AG10803 (cell line): Measurements from ENCODE around the gene CTSW.

Source experiments
- DNase-seq: peaks from one replicate; pipeline ENCODE4 v3.0.0; 2010; ENCODE audit warnings: low read depth
- H3K4me3 ChIP-seq: 2 replicates; pipeline ENCODE4 v1.5.1; 2011; ENCODE audit warnings: mild to moderate bottlenecking, low read length, control low read depth
- TF ChIP-seq, protein P1 (sequence below): conservative IDR thresholded peaks from 2 replicates; pipeline ENCODE4 v1.5.1; 2011; ENCODE audit warnings: mild to moderate bottlenecking, low read length, control low read depth, inconsistent platforms

The CTSW gene

DNA sequence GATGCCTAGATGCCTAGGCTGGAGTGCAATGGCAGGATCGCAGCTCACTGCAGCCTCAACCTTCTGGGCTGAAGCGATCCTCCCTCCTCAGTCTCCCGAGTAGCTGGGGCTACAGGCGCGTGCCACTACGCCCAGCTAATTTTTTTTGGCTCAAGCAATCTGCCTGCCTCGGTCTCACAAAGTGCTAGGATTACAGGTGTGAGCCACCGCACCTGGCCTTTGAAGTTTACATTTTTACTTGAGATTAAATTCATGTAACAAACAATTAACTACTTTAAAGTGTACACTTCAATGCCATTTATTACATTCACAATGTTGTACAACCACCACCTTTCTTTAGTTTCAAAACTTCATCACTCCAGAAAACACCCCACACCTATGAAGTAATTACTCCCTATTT, 24.1 kb downstream of the CTSW start:
- TF ChIP-seq, protein P1, sequence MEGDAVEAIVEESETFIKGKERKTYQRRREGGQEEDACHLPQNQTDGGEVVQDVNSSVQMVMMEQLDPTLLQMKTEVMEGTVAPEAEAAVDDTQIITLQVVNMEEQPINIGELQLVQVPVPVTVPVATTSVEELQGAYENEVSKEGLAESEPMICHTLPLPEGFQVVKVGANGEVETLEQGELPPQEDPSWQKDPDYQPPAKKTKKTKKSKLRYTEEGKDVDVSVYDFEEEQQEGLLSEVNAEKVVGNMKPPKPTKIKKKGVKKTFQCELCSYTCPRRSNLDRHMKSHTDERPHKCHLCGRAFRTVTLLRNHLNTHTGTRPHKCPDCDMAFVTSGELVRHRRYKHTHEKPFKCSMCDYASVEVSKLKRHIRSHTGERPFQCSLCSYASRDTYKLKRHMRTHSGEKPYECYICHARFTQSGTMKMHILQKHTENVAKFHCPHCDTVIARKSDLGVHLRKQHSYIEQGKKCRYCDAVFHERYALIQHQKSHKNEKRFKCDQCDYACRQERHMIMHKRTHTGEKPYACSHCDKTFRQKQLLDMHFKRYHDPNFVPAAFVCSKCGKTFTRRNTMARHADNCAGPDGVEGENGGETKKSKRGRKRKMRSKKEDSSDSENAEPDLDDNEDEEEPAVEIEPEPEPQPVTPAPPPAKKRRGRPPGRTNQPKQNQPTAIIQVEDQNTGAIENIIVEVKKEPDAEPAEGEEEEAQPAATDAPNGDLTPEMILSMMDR = no peak
- DNase-seq = no peak
- H3K4me3 ChIP-seq = no peak overlapping the region

GRCh38 chr11:65906602-65907001, 27.0 kb downstream of the CTSW start:
- TF ChIP-seq, protein P1 = no peak
- no peak overlapping the region for H3K4me3 ChIP-seq

DNA sequence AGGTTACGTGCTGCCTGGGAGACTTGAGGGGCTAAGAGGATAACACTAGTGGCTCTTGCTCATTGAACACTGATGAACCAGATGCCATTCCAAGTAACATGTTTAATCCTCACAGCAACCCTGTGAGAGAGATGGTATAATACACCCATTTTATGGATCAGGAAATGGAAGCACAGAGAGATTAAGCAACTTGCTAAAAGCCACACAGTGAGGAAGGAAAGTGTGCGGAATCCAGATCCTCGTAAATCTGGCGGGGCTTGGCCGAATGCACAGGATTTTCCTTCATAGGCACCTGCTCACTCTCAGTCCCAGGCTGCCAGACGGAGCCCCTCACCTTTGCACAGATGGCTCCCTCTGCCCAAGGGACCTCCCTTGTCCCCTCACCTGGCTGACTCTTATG, 28.2 kb downstream of the CTSW start:
- TF ChIP-seq, protein P1 = no peak
- no peak for DNase-seq
- H3K4me3 ChIP-seq = no peak overlapping the region

More at GRCh38 chr11:65906602-65907001, 27.0 kb downstream of the CTSW start:
- no peak for DNase-seq

GRCh38 chr11:65911682-65912568, 32.3 kb downstream of the CTSW start:
- peak; percentile 89 for DNase-seq
- TF ChIP-seq, protein P1 = peak; percentile 54
- H3K4me3 ChIP-seq = no peak overlapping the region

- TF ChIP-seq, protein P1 = no peak
- peak; percentile 68 for DNase-seq
- H3K4me3 ChIP-seq = no peak overlapping the region
Observed at GRCh38 chr11:65912845-65913244, 33.2 kb downstream of the CTSW start.

DNA sequence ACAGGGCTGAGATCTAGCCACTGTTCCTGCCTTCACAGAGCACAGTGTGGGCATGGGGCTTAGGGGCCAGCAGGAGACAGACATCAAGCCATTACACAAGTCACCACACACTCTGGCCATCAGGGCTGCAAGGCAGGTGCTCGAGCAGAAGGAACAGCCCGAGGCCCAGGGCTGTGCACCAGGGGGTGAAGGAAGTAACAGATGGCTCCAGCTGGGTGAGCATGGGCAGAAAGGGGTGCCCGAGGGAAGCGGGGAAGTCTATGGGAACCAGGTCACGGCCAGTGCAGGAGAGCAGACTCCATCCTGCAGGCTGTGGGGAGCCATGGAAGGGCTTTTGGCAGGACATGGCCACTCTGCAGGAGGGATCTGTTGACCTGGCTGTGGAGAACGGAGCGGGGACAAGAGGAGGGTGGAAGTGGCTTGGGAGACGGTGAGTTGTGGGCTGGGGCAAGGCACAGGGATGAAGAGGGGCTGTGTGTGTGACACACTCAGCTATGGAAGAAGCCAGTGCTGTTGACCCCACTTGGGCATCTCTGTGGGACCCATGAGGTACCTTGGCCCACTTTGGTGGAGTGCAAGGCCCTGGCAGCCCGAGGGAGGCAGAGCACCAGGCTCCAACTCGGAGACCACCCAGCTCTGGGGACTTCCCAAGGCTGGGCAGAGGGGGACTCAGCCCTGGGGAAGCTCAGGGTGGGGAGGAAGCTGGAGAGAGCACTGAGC, 35.6 kb downstream of the CTSW start:
- DNase-seq = no peak
- TF ChIP-seq, protein P1 = no peak
- peak overlapping the region; percentile 36 for H3K4me3 ChIP-seq
